HTERT RPE-1 (cell line): Measurements from ENCODE around the gene EBF4.
"Not testable (repeated sequence)": the region's sequence is repeated elsewhere in the genome, so short reads cannot be mapped to it uniquely, and the experiment has no call there.

Experiments used
- in situ Hi-C: fragments of 300-500 bp; cut with MboI; formaldehyde crosslinking; loops from 4 replicates; pipeline ENCODE4 v1.14.3; 2020; ENCODE audit warnings: low sequenced_read_pairs

EBF4 gene

GRCh38 chr20:2755451-2756055, 63.0 kb downstream of the EBF4 start:
- in situ Hi-C loops: no loop called here

- in situ Hi-C loops: no loop called here
Observed at GRCh38 chr20:2756056-2756611, 63.6 kb downstream of the EBF4 start.

GRCh38 chr20:2757001-2757400, 64.4 kb downstream of the EBF4 start:
- in situ Hi-C loops: no loop called here

- in situ Hi-C loops: no loop called here
Observed at GRCh38 chr20:2757969-2758368, 65.4 kb downstream of the EBF4 start.

- in situ Hi-C loops: no loop called here
Observed at GRCh38 chr20:2759143-2759542, 66.6 kb downstream of the EBF4 start.

GRCh38 chr20:2759603-2760296, 67.2 kb downstream of the EBF4 start:
- in situ Hi-C loops: no loop called here

- in situ Hi-C loops: no loop called here
Observed at GRCh38 chr20:2760297-2760951, 67.8 kb downstream of the EBF4 start.

- in situ Hi-C loops: no loop called here
Observed at GRCh38 chr20:2760952-2761305, 68.3 kb downstream of the EBF4 start.

GRCh38 chr20:2761885-2762284, 69.3 kb downstream of the EBF4 start:
- in situ Hi-C loops: no loop called here

- in situ Hi-C loops: no loop called here
Observed at GRCh38 chr20:2762578-2763131, 70.1 kb downstream of the EBF4 start.

GRCh38 chr20:2763186-2763585, 70.6 kb downstream of the EBF4 start:
- in situ Hi-C loops: no loop called here

GRCh38 chr20:2767768-2768631, 75.4 kb downstream of the EBF4 start:
- in situ Hi-C loops: no loop called here

- in situ Hi-C loops: no loop called here
Observed at GRCh38 chr20:2768632-2769015, 76.0 kb downstream of the EBF4 start.

GRCh38 chr20:2770091-2770490, 77.5 kb downstream of the EBF4 start:
- in situ Hi-C loops: not testable (repeated sequence)

- in situ Hi-C loops: no loop called here
Observed at GRCh38 chr20:2771631-2772080, 79.1 kb downstream of the EBF4 start.

GRCh38 chr20:2773812-2774211, 81.2 kb downstream of the EBF4 start:
- in situ Hi-C loops: no loop called here

- in situ Hi-C loops: no loop called here
Observed at GRCh38 chr20:2775139-2775538, 82.6 kb downstream of the EBF4 start.

GRCh38 chr20:2778602-2779321, 86.2 kb downstream of the EBF4 start:
- in situ Hi-C loops: no loop called here

GRCh38 chr20:2780948-2781347, 88.4 kb downstream of the EBF4 start:
- in situ Hi-C loops: no loop called here

- in situ Hi-C loops: no loop called here
Observed at GRCh38 chr20:2783908-2784566, 91.5 kb downstream of the EBF4 start.
